A549 (cell line): ENCODE measurements around the gene TSHZ2. TPM values are rescaled to one million over a fixed set of nuclear protein-coding genes. Genes with fewer than 3 reads are reported as not detected.

Experiments used
- ATAC-seq, 2 experiments: fragments of 200-7000 bp in 1 of 2; fragments of >200 bp in 1 of 2; cut with Nextera tagmentation in 1 of 2; cut with Tn5 transposase in 1 of 2; 3 replicates each; pipeline versions ENCODE4 v1.8.0 to v1.9.1; 2018 to 2020; ENCODE audit warnings: mild to moderate bottlenecking in 1 of 2, moderate library complexity in 1 of 2
- CTCF ChIA-PET: fragments of 300-600 bp; sonication (Branson Sonifier 250); formaldehyde crosslinking; extraction: SDS; loops from one replicate; lab custom pipeline; 2021; ENCODE audit warnings: antibody characterized with exemption, inconsistent platforms; lab: Yijun Ruan, JAX
- POLR2A ChIA-PET: fragments of 350-600 bp; formaldehyde crosslinking; extraction: SDS; loops from one replicate; lab custom pipeline; 2021; ENCODE audit warnings: antibody characterized with exemption, inconsistent platforms; lab: Yijun Ruan, JAX
- DNase-seq, 2 experiments: peaks; one replicate each; pipeline versions ENCODE4 v3.0.0 to v3.0.0-alpha.2; 2011 to 2016; ENCODE audit warnings: low read depth in 1 of 2, low spot score in 1 of 2
- FAIRE-seq: peaks from 2 replicates; lab custom pipeline; 2011; peaks lifted over from hg19 to GRCh38; lab: Jason Lieb, UNC
- H3K27ac ChIP-seq, 2 experiments: fragments of >200 bp; sonication (Bioruptor Twin); formaldehyde crosslinking; 3 replicates each; pipeline ENCODE4 v1.5.1; 2016 to 2017
- H3K4me1 ChIP-seq: fragments of >200 bp; sonication (Bioruptor Twin); formaldehyde crosslinking; 3 replicates; pipeline ENCODE4 v1.6.1; 2016
- H3K4me2 ChIP-seq: fragments of >200 bp; sonication (Bioruptor Twin); formaldehyde crosslinking; 3 replicates; pipeline ENCODE4 v1.6.1; 2016
- H3K4me3 ChIP-seq: fragments of >200 bp; sonication (Bioruptor Twin); formaldehyde crosslinking; 3 replicates; pipeline ENCODE4 v1.5.1; 2016
- H3K9me3 ChIP-seq: fragments of >200 bp; sonication (Bioruptor Twin); formaldehyde crosslinking; 3 replicates; pipeline ENCODE4 v1.6.1; 2016
- CBX2 ChIP-seq: fragments of 200-600 bp; sonication (generic); IDR thresholded peaks from 2 replicates; pipeline ENCODE4 v1.6.1; 2016; ENCODE audit warnings: low read depth, mild to moderate bottlenecking, borderline replicate concordance
- CBX8 ChIP-seq: fragments of 200-600 bp; sonication (generic); IDR thresholded peaks from 2 replicates; pipeline ENCODE4 v1.6.1; 2016
- CEBPB ChIP-seq, 2 experiments: fragments of >200 bp in 1 of 2; sonication (Bioruptor Twin) in 1 of 2; formaldehyde crosslinking in 1 of 2; IDR thresholded peaks; 2 replicates each; pipeline ENCODE4 v1.6.1; 2012 to 2016
- CHD2 ChIP-seq: fragments of 150-350 bp; IDR thresholded peaks from 2 replicates; pipeline ENCODE4 v1.6.1; 2014; ENCODE audit warnings: low read length; ENCODE audit not compliant: partially characterized antibody
- CHD4 ChIP-seq: fragments of 200-600 bp; sonication (generic); IDR thresholded peaks from 2 replicates; pipeline ENCODE4 v1.6.1; 2016; ENCODE audit warnings: antibody characterized with exemption, mild to moderate bottlenecking, borderline replicate concordance
- EHF ChIP-seq: fragments of 250-450 bp; sonication (Bioruptor Pico); IDR thresholded peaks from 2 replicates; pipeline ENCODE4 v1.5.0; 2020; ENCODE audit warnings: mild to moderate bottlenecking
- EP300 ChIP-seq, 2 experiments: fragments of >200 bp; sonication (Bioruptor Twin); formaldehyde crosslinking; IDR thresholded peaks; 2 replicates in 1 of 2; 3 replicates in 1 of 2; pipeline ENCODE4 v1.6.1; 2016 to 2017
- ESRRA ChIP-seq: fragments of 150-350 bp; IDR thresholded peaks from 2 replicates; pipeline ENCODE4 v1.6.1; 2014; ENCODE audit warnings: mild to moderate bottlenecking, low read length, borderline replicate concordance
- FOSL2 ChIP-seq, 2 experiments: fragments of 450-650 bp in 1 of 2; fragments of >200 bp in 1 of 2; sonication (Bioruptor Twin) in 1 of 2; formaldehyde crosslinking; IDR thresholded peaks; 2 replicates each; pipeline versions ENCODE4 v1.5.0 to v1.6.1; 2016 to 2020; ENCODE audit warnings: mild to moderate bottlenecking in 1 of 2, moderate library complexity in 1 of 2
- HDAC2 ChIP-seq: fragments of 200-600 bp; sonication (generic); IDR thresholded peaks from 2 replicates; pipeline ENCODE4 v1.6.1; 2016
- HEYL ChIP-seq: fragments of 250-450 bp; sonication (Bioruptor Pico); IDR thresholded peaks from 2 replicates; pipeline ENCODE4 v1.8.0; 2021; ENCODE audit warnings: mild to moderate bottlenecking, moderate library complexity
- JUNB ChIP-seq: fragments of >200 bp; sonication (Bioruptor Twin); formaldehyde crosslinking; IDR thresholded peaks from 2 replicates; pipeline ENCODE4 v1.6.1; 2016
- KDM5A ChIP-seq: fragments of 200-600 bp; sonication (generic); IDR thresholded peaks from 2 replicates; pipeline ENCODE4 v1.6.1; 2016; ENCODE audit warnings: antibody characterized with exemption, mild to moderate bottlenecking
- MAFK ChIP-seq: fragments of 450-650 bp; IDR thresholded peaks from 2 replicates; pipeline ENCODE4 v1.6.1; 2014; ENCODE audit not compliant: partially characterized antibody
- MAZ ChIP-seq: fragments of 150-350 bp; IDR thresholded peaks from 2 replicates; pipeline ENCODE4 v1.6.1; 2014; ENCODE audit warnings: antibody characterized with exemption, low read depth, low read length, borderline replicate concordance
- MYC ChIP-seq: IDR thresholded peaks from 2 replicates; pipeline ENCODE4 v1.6.1; 2012; ENCODE audit warnings: mild to moderate bottlenecking, inconsistent platforms, low read length, improper control_type of control experiment, borderline replicate concordance
- NR3C1 ChIP-seq: fragments of >200 bp; sonication (Bioruptor Twin); formaldehyde crosslinking; IDR thresholded peaks from 3 replicates; pipeline ENCODE4 v1.6.1; 2017
- PHF8 ChIP-seq: fragments of 200-600 bp; sonication (generic); IDR thresholded peaks from 2 replicates; pipeline ENCODE4 v1.6.1; 2016; ENCODE audit warnings: low read depth, mild to moderate bottlenecking, antibody characterized with exemption, moderate library complexity, borderline replicate concordance
- POLR2A ChIP-seq: IDR thresholded peaks from 2 replicates; pipeline ENCODE4 v1.6.1; 2012; ENCODE audit warnings: mild to moderate bottlenecking, low read length
- RAD21 ChIP-seq, 2 experiments: fragments of >200 bp in 1 of 2; sonication (Bioruptor Twin) in 1 of 2; formaldehyde crosslinking in 1 of 2; IDR thresholded peaks in 1 of 2; conservative IDR thresholded peaks in 1 of 2; 2 replicates in 1 of 2; 3 replicates in 1 of 2; pipeline ENCODE4 v1.6.1; 2012 to 2018; ENCODE audit warnings: inconsistent platforms in 1 of 2
- RARB ChIP-seq: fragments of 250-450 bp; sonication (Bioruptor Pico); IDR thresholded peaks from 2 replicates; pipeline ENCODE4 v1.8.0; 2021; ENCODE audit warnings: mild to moderate bottlenecking, moderate library complexity
- RNF2 ChIP-seq: fragments of 200-600 bp; sonication (generic); IDR thresholded peaks from 2 replicates; pipeline ENCODE4 v1.6.1; 2016; ENCODE audit warnings: low read depth, mild to moderate bottlenecking, antibody characterized with exemption, moderate library complexity, borderline replicate concordance
- TFCP2L1 ChIP-seq: fragments of 250-450 bp; sonication (Bioruptor Pico); IDR thresholded peaks from 2 replicates; pipeline ENCODE4 v1.5.0; 2021; ENCODE audit warnings: mild to moderate bottlenecking
- TP53 ChIP-seq: fragments of 250-450 bp; sonication (Bioruptor Pico); IDR thresholded peaks from 2 replicates; pipeline ENCODE4 v1.5.0; 2021; ENCODE audit warnings: mild to moderate bottlenecking, moderate library complexity
- ZC3H11A ChIP-seq: fragments of 450-650 bp; IDR thresholded peaks from 2 replicates; pipeline ENCODE4 v1.6.1; 2014; ENCODE audit warnings: antibody characterized with exemption, mild to moderate bottlenecking
- ZFP36 ChIP-seq: fragments of 450-650 bp; IDR thresholded peaks from 2 replicates; pipeline ENCODE4 v1.6.1; 2014; ENCODE audit warnings: borderline replicate concordance; ENCODE audit not compliant: partially characterized antibody
- ZSCAN20 ChIP-seq: fragments of 250-450 bp; sonication (Bioruptor Pico); IDR thresholded peaks from 2 replicates; pipeline ENCODE4 v1.8.0; 2022; ENCODE audit warnings: mild to moderate bottlenecking, moderate library complexity
- WGBS: methylation state at CpG from one replicate; pipeline ENCODE4 v1.1.6; 2017; ENCODE audit errors: missing lambda C conversion rate; 5-methylcytosine and 5-hydroxymethylcytosine counted together
- polyA plus RNA-seq, 4 experiments: library from polyadenylated mRNA; depleted of rRNA in 3 of 4; stranded (reverse); fragments of >200 nt; fragmentation: RNase III in 1 of 4; extraction: RNeasy Plus Mini Kit Qiagen cat#74134 plus additional on column Dnase treatment in 1 of 4; gene quantifications; 2 replicates in 3 of 4; 3 replicates in 1 of 4; pipeline ENCODE4 v1.2.3, GENCODE V29; 2011 to 2017
- TF ChIP-seq, protein P1 (sequence below): fragments of 250-450 bp; sonication (Bioruptor Pico); IDR thresholded peaks from 2 replicates; pipeline ENCODE4 v1.5.0; 2021; ENCODE audit warnings: mild to moderate bottlenecking, moderate library complexity, borderline replicate concordance
- TF ChIP-seq, protein P2 (sequence below): IDR thresholded peaks from 2 replicates; pipeline ENCODE4 v1.6.1; 2012
- TF ChIP-seq, protein P3 (sequence below): fragments of 150-350 bp; IDR thresholded peaks from 2 replicates; pipeline ENCODE4 v1.6.1; 2014; ENCODE audit warnings: low read depth, mild to moderate bottlenecking, low read length
- TF ChIP-seq, protein P4 (sequence below): IDR thresholded peaks from 2 replicates; pipeline ENCODE4 v1.6.1; 2012; ENCODE audit warnings: low read depth, borderline replicate concordance

TSHZ2 gene
- polyA plus RNA-seq, 2 of the 4 experiments (the other 2 are of a cell fraction) = not detected

DNA sequence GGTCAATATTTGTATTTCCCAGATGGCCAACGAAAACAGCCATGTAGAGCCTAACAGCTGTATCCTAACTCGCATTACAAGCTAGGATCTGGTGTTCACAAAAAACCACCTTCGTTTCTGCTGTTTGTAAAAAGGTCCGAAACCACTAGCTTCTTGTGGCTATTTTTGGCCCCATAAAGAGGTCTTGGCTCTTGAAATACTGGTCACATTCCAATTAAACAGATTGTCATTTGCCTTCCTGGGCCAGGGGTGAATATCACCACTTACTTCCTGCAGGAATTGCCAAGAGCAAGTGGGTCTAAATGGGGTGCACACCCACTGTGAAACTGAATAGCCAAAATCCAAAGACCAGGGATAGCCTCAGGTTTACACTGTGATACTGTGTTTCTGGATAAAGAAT is 48.2 kb downstream of the TSHZ2 start:
- no peak overlapping the region for H3K4me3 ChIP-seq
- ChIA-PET POLR2A (no interaction called here), CTCF (interaction anchor here (0.9 kb wide), 1 partner anchor 9 kb away, joined by 3 read pairs; no protein-coding TSS in a partner anchor)
- no peaks in the 10 kb centered on the region for H3K4me1 ChIP-seq
- H3K9me3 ChIP-seq = no peaks in the 10 kb centered on the region; the same call in 2 of the 3 replicates
- FAIRE-seq (no peak), ATAC-seq (no peak), DNase-seq (no peak)
- no peak overlapping the region for H3K4me2 ChIP-seq
- H3K27ac ChIP-seq = no peak overlapping the region
- 10% methylated on average over 4 of the region's 4 CpGs for WGBS
- TF ChIP-seq ZSCAN20 (CRISPR knock-in tag) (no peak), CHD2 (no peak), TFCP2L1 (no peak), ZFP36 (no peak), ESRRA (no peak), KDM5A (no peak), PHF8 (no peak), RNF2 (no peak), MAZ (no peak), FOSL2 (IDR thresholded peaks at IDR 0.05) (no peak), FOSL2 (CRISPR knock-in tag; IDR thresholded peaks at IDR 0.05) (no peak), HDAC2 (no peak), MAFK (no peak), MYC (no peak), CBX8 (no peak), JUNB (no peak), CEBPB (IDR thresholded peaks at IDR 0.05) (no peak), POLR2A (no peak)
- TF ChIP-seq, protein P1, sequence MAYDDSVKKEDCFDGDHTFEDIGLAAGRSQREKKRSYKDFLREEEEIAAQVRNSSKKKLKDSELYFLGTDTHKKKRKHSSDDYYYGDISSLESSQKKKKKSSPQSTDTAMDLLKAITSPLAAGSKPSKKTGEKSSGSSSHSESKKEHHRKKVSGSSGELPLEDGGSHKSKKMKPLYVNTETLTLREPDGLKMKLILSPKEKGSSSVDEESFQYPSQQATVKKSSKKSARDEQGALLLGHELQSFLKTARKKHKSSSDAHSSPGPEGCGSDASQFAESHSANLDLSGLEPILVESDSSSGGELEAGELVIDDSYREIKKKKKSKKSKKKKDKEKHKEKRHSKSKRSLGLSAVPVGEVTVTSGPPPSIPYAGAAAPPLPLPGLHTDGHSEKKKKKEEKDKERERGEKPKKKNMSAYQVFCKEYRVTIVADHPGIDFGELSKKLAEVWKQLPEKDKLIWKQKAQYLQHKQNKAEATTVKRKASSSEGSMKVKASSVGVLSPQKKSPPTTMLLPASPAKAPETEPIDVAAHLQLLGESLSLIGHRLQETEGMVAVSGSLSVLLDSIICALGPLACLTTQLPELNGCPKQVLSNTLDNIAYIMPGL (CRISPR knock-in tag) = no peak
- TF ChIP-seq, protein P2, sequence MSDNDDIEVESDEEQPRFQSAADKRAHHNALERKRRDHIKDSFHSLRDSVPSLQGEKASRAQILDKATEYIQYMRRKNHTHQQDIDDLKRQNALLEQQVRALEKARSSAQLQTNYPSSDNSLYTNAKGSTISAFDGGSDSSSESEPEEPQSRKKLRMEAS = no peak

DNA sequence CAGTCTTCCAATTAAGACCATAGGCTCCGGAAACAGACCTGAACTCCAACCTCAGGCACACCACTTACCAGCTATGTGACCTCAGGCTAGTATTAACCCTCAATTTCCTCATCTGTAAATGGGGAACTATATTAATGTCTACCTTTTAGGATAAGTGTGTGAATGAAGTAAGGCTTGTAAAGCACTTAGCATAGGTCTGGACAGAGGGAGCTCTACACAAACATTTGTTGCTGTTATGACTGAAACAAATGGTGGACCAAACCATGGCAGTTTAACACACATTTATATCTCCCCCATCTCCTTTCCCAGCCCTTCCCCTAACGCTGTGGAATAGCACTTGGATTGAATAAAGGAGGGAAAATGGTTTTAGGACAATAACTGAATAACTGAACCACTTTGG is 48.7 kb downstream of the TSHZ2 start:
- Histone ChIP-seq H3K4me3 (no peak overlapping the region), H3K27ac (no peak overlapping the region), H3K4me1 (no peaks in the 10 kb centered on the region), H3K4me2 (no peak overlapping the region), H3K9me3 (no peaks in the 10 kb centered on the region; the same call in 2 of the 3 replicates)
- FAIRE-seq = no peak
- TF ChIP-seq RARB (CRISPR knock-in tag) (no peak), CBX2 (no peak), EP300 (IDR thresholded peaks at IDR 0.05) (no peak), KDM5A (no peak)
- ChIA-PET POLR2A (no interaction called here), CTCF (interaction anchor here (0.9 kb wide), 1 partner anchor 10 kb away, joined by 3 read pairs; no protein-coding TSS in a partner anchor)
- ATAC-seq = no peak
- no peak for DNase-seq
- 0% methylated on average over 2 of the region's 2 CpGs for WGBS

DNA sequence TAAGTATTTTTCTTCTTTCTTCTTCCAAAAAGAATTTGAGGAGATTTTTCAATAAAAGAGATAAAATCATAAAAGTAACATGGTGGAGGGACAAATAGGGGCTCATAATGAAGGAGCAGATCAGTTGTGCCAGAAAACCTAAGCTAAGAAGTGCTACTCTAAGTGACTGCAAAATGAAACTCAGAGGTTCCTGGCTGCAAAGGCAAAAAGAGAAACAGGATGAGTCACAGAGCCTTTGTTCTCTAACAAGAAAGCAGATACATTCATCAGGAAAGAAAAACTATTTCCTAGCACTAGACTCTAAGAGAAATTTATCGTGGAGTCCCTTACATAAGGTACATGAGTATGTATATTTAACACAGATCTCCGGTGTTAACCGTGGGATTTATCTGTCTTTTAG is 49.8 kb downstream of the TSHZ2 start:
- H3K4me3 ChIP-seq = no peak overlapping the region
- ATAC-seq (no peak), DNase-seq (no peak), FAIRE-seq (no peak)
- 3% methylated on average over 3 of the region's 3 CpGs for WGBS
- H3K27ac ChIP-seq = no peak overlapping the region
- H3K9me3 ChIP-seq = no peaks in the 10 kb centered on the region
- ChIA-PET POLR2A (no interaction called here), CTCF (no interaction called here)
- no peaks in the 10 kb centered on the region for H3K4me1 ChIP-seq
- no peak overlapping the region for H3K4me2 ChIP-seq
- TF ChIP-seq, protein P3, sequence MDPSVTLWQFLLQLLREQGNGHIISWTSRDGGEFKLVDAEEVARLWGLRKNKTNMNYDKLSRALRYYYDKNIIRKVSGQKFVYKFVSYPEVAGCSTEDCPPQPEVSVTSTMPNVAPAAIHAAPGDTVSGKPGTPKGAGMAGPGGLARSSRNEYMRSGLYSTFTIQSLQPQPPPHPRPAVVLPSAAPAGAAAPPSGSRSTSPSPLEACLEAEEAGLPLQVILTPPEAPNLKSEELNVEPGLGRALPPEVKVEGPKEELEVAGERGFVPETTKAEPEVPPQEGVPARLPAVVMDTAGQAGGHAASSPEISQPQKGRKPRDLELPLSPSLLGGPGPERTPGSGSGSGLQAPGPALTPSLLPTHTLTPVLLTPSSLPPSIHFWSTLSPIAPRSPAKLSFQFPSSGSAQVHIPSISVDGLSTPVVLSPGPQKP = no peak
- no peak for TF ChIP-seq CBX2
- TF ChIP-seq RAD21 (conservative IDR thresholded peaks at IDR 0.05 in 1 of 2, IDR thresholded peaks at IDR 0.05 in 1 of 2) = no peak
- TF ChIP-seq, protein P4, sequence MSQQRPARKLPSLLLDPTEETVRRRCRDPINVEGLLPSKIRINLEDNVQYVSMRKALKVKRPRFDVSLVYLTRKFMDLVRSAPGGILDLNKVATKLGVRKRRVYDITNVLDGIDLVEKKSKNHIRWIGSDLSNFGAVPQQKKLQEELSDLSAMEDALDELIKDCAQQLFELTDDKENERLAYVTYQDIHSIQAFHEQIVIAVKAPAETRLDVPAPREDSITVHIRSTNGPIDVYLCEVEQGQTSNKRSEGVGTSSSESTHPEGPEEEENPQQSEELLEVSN = no peak
- TF ChIP-seq KDM5A = no peak
- TF ChIP-seq NR3C1 = no peak
- TF ChIP-seq ZC3H11A = no peak
- TF ChIP-seq, protein P1 (CRISPR knock-in tag) = no peak
- no peak for TF ChIP-seq ZFP36
- TF ChIP-seq EHF (CRISPR knock-in tag) = no peak
- no peak for TF ChIP-seq CHD4
- TF ChIP-seq JUNB = no peak
- TF ChIP-seq HDAC2 = no peak
- no peak for TF ChIP-seq TFCP2L1
- no peak for TF ChIP-seq HEYL
- no peak for TF ChIP-seq TP53
- no peak for TF ChIP-seq CEBPB (IDR thresholded peaks at IDR 0.05)
